ENCODE data around the gene IL32.

IL32 gene

GRCh38 chr16:3092501-3092941, 27.1 kb downstream of the IL32 start:
- no peak for DNase-seq

- DNase-seq = peak; percentile 47 to 60
Measured at GRCh38 chr16:3094289-3095027, 29.0 kb downstream of the IL32 start.

GRCh38 chr16:3095869-3096268, 30.4 kb downstream of the IL32 start:
- peak; percentile 52 to 64 for DNase-seq

- no peak for DNase-seq
Measured at GRCh38 chr16:3096362-3096761, 30.9 kb downstream of the IL32 start.

- no peak for DNase-seq
Measured at GRCh38 chr16:3097266-3097665, 31.8 kb downstream of the IL32 start.

- DNase-seq = no peak
Measured at GRCh38 chr16:3098459-3099394, 33.3 kb downstream of the IL32 start, which contains the start of gene ZSCAN10. TSS of gene ZSCAN10 (minus strand) at chr16:3099294. CDS start at chr16:3092937, 6,357 bp downstream.

GRCh38 chr16:3099395-3099731, 33.9 kb downstream of the IL32 start:
- DNase-seq = no peak

GRCh38 chr16:3099732-3100499, 34.5 kb downstream of the IL32 start:
- DNase-seq = peak; percentile 95 to 96

- peak; percentile 34 to 49 for DNase-seq
Measured at GRCh38 chr16:3101018-3101840, 35.8 kb downstream of the IL32 start.

- DNase-seq = peak in 1 of 2 donors; percentile 28
Measured at GRCh38 chr16:3101841-3102470, 36.5 kb downstream of the IL32 start.

- peak; percentile 86 to 91 for DNase-seq
Measured at GRCh38 chr16:3106205-3106928, 40.9 kb downstream of the IL32 start.

- DNase-seq = no peak
Measured at GRCh38 chr16:3112058-3112880, 46.8 kb downstream of the IL32 start, which contains the start of gene ZNF205. TSS of gene ZNF205 (plus strand) at chr16:3112586. CDS start at chr16:3113431, 845 bp downstream.

- DNase-seq = no peak
Measured at GRCh38 chr16:3112881-3113574, 47.6 kb downstream of the IL32 start.

- DNase-seq = no peak
Measured at GRCh38 chr16:3113765-3114479, 48.5 kb downstream of the IL32 start.

- DNase-seq = no peak
Measured at GRCh38 chr16:3115003-3115402, 49.6 kb downstream of the IL32 start.

- no peak for DNase-seq
Measured at GRCh38 chr16:3115561-3115960, 50.1 kb downstream of the IL32 start.

- DNase-seq = no peak
Measured at GRCh38 chr16:3118204-3118790, 52.9 kb downstream of the IL32 start.

- no peak for DNase-seq
Measured at GRCh38 chr16:3118846-3119245, 53.4 kb downstream of the IL32 start.
